ENCODE results near the gene OARD1. TPM values are rescaled to one million over a fixed set of nuclear protein-coding genes. Genes with fewer than 3 reads are reported as not detected.

OARD1 gene
- total and polyA plus RNA-seq, 4 donors = 22.2 to 27.0 (median 24.3) TPM

- Histone ChIP-seq H3K4me1 (ENCODE audit: control insufficient read depth in 5 of 5, insufficient read depth in 5 of 5, low read length in 5 of 5) (peaks cover 0 to 7% (median 0%) of the 10 kb centered on the region in 5 donors), H3K36me3 (ENCODE audit: control insufficient read depth in 4 of 4, insufficient read depth in 4 of 4, low read length in 4 of 4) (no peaks in the 10 kb centered on the region), H3K9ac (ENCODE audit: insufficient read depth in 1 of 2, low read length in 2 of 2) (no peak within 1 kb of the TSS), H3K4me3 (no peak within 1 kb of the TSS), H3K27me3 (ENCODE audit: control insufficient read depth in 3 of 3, insufficient read depth in 3 of 3, low read length in 2 of 3) (no peaks in the 10 kb centered on the region), H3K9me3 (ENCODE audit: control insufficient read depth in 4 of 4, insufficient read depth in 3 of 4, low read length in 3 of 4) (no peaks in the 10 kb centered on the region), H3K27ac (ENCODE audit: low read depth in 1 of 2, low read length in 1 of 2) (no peak within 1 kb of the TSS)
- peak; percentile 21 to 42 (median 41) for DNase-seq
- ATAC-seq (ENCODE audit: insufficient read depth, low FRiP score) = peak; percentile 49
- peak; percentile 38 for TF ChIP-seq CTCF (IDR thresholded peaks at IDR 0.05; ENCODE audit: control extremely low read depth, extremely low read depth)
- 68 to 70% methylated on average over 10 of the region's 10 CpGs for WGBS, 2 donors
Measured at GRCh38 chr6:41039060-41039998, 32.8 kb downstream of the OARD1 start, which contains the start of gene UNC5CL. Gene UNC5CL (minus strand): TSS chr6:41039221. CDS start chr6:41035074, 4,147 bp downstream.

GRCh38 chr6:41038205-41038604 lies 34.0 kb downstream of the OARD1 start:
- H3K4me3 ChIP-seq = no peak overlapping the region
- no peak for DNase-seq
- H3K36me3 ChIP-seq (ENCODE audit: control insufficient read depth in 4 of 4, insufficient read depth in 4 of 4, low read length in 4 of 4) = no peaks in the 10 kb centered on the region
- TF ChIP-seq CTCF (IDR thresholded peaks at IDR 0.05; ENCODE audit: control extremely low read depth, extremely low read depth) = no peak
- no peaks in the 10 kb centered on the region for H3K27me3 ChIP-seq (ENCODE audit: control insufficient read depth in 3 of 3, insufficient read depth in 3 of 3, low read length in 2 of 3)
- H3K9ac ChIP-seq (ENCODE audit: insufficient read depth in 1 of 2, low read length in 2 of 2) = no peak overlapping the region
- WGBS, 2 donors = 92 to 93% methylated on average over 3 of the region's 3 CpGs
- no peaks in the 10 kb centered on the region for H3K9me3 ChIP-seq (ENCODE audit: control insufficient read depth in 4 of 4, insufficient read depth in 3 of 4, low read length in 3 of 4)
- peaks cover 0 to 7% (median 0%) of the 10 kb centered on the region in 5 donors for H3K4me1 ChIP-seq (ENCODE audit: control insufficient read depth in 5 of 5, insufficient read depth in 5 of 5, low read length in 5 of 5)
- H3K27ac ChIP-seq (ENCODE audit: low read depth in 1 of 2, low read length in 1 of 2) = no peak overlapping the region
- ATAC-seq (ENCODE audit: insufficient read depth, low FRiP score) = no peak

- Histone ChIP-seq H3K4me3 (no peak overlapping the region), H3K36me3 (ENCODE audit: control insufficient read depth in 4 of 4, insufficient read depth in 4 of 4, low read length in 4 of 4) (no peaks in the 10 kb centered on the region), H3K9ac (ENCODE audit: insufficient read depth in 1 of 2, low read length in 2 of 2) (no peak overlapping the region), H3K9me3 (ENCODE audit: control insufficient read depth in 4 of 4, insufficient read depth in 3 of 4, low read length in 3 of 4) (no peaks in the 10 kb centered on the region), H3K4me1 (ENCODE audit: control insufficient read depth in 5 of 5, insufficient read depth in 5 of 5, low read length in 5 of 5) (peaks cover 0 to 7% (median 0%) of the 10 kb centered on the region in 5 donors), H3K27ac (ENCODE audit: low read depth in 1 of 2, low read length in 1 of 2) (no peak overlapping the region), H3K27me3 (ENCODE audit: control insufficient read depth in 3 of 3, insufficient read depth in 3 of 3, low read length in 2 of 3) (no peaks in the 10 kb centered on the region)
- TF ChIP-seq CTCF (IDR thresholded peaks at IDR 0.05; ENCODE audit: control extremely low read depth, extremely low read depth) = no peak
- WGBS, 2 donors = 90 to 91% methylated on average over 13 of the region's 13 CpGs
- DNase-seq (no peak), ATAC-seq (ENCODE audit: insufficient read depth, low FRiP score) (no peak)
Measured at GRCh38 chr6:41037107-41037900, 34.9 kb downstream of the OARD1 start.
